ENCODE data around the gene NDUFAF2.
"Not testable (repeated sequence)": the region's sequence is repeated elsewhere in the genome, so short reads cannot be mapped to it uniquely, and the experiment has no call there.

Gene NDUFAF2

DNA sequence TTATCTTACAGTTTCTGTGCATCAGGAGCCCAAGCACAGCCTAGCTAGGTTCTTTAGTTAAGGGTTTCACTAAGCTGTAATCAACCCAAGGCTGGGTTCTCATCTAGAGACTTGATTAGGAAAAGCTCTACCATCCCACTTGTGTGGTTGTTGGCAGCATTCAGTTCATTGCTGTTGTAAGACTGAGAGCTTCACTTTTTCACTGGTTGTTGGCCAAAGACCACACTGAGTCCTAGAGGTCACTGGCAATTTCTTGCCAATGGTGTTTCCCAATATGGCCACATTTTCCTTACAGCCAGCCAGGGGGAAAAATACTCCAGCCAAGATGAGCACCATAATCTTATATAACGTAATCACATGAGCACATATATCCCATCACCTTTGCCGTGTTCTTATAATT lies 142.9 kb downstream of the NDUFAF2 start:
- Histone ChIP-seq H3K27ac (ENCODE audit: low read depth, low read length) (no peak overlapping the region), H3K9ac (ENCODE audit: low read length) (no peak overlapping the region), H3K36me3 (ENCODE audit: insufficient read depth, low read length) (no peaks in the 10 kb centered on the region), H3K27me3 (ENCODE audit: control insufficient read depth in 1 of 2, insufficient read depth in 2 of 2, low read length in 2 of 2) (no peaks in the 10 kb centered on the region), H3K9me3 (ENCODE audit: low read length) (no peaks in the 10 kb centered on the region), H3K4me1 (ENCODE audit: insufficient read depth, low read length) (no peaks in the 10 kb centered on the region), H3K4me3 (ENCODE audit: low read depth in 1 of 2, low read length in 2 of 2) (no peak overlapping the region)

DNA sequence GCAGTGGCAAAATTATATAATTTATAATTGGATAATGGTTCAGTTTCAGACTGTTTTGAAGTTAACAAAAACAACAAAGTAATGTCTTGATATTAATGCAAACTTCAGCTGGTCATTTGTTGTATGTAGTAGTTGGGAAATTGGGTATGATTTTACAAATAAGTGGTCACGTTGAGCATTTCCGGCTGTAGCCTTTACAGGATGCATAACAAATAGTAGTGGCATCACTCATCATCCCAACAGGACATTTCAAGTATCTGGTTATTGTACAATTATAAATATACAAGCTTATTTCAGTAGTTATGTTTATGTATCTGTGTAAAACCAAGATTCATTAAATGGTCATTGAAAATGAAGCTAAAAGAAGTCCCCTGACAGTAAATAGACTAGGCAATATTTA lies 144.3 kb downstream of the NDUFAF2 start:
- no peaks in the 10 kb centered on the region for H3K27me3 ChIP-seq (ENCODE audit: control insufficient read depth in 1 of 2, insufficient read depth in 2 of 2, low read length in 2 of 2)
- no peak overlapping the region for H3K27ac ChIP-seq (ENCODE audit: low read depth, low read length)
- H3K4me1 ChIP-seq (ENCODE audit: insufficient read depth, low read length), result no peaks in the 10 kb centered on the region
- no peak overlapping the region for H3K4me3 ChIP-seq (ENCODE audit: low read depth in 1 of 2, low read length in 2 of 2)
- H3K9ac ChIP-seq (ENCODE audit: low read length), result no peak overlapping the region
- H3K36me3 ChIP-seq (ENCODE audit: insufficient read depth, low read length), result no peaks in the 10 kb centered on the region
- no peaks in the 10 kb centered on the region for H3K9me3 ChIP-seq (ENCODE audit: low read length)

DNA sequence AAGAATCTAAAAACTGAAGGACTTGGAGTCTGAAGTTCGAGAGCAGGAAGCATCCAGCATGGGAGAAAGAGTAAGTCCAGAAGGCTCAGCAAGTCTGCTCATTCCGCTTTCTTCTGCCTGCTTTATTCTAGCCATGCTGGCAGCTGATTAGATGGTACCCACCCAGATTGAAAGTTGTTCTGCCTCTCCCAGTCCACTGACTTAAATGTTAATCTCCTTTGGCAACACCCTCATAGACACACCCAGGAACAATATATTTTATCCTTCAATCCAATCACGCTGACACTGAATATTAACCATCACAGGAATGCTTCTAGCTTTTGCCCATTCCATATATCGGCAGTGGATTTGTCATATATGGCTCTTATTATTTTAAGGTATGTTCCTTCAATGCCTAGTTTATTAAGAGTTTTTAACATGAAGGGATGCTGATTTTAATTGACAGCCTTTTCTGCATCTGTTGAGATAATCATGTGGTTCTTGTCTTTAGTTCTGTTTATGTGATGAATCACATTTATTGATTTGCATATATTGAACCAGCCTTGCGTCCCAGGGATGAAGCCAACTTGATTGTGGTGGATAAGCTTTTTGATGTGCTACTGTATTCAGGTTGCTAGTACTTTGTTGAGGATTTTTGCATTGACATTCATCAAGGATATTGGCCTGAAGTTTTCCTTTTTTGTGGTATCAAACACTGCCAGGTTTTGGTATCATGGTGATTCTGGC lies 148.2 kb downstream of the NDUFAF2 start:
- H3K36me3 ChIP-seq (ENCODE audit: insufficient read depth, low read length); H3K27ac ChIP-seq (ENCODE audit: low read depth, low read length); H3K4me3 ChIP-seq (ENCODE audit: low read depth in 1 of 2, low read length in 2 of 2); H3K9ac ChIP-seq (ENCODE audit: low read length); H3K4me1 ChIP-seq (ENCODE audit: insufficient read depth, low read length); H3K9me3 ChIP-seq (ENCODE audit: low read length); H3K27me3 ChIP-seq (ENCODE audit: control insufficient read depth in 1 of 2, insufficient read depth in 2 of 2, low read length in 2 of 2): not testable (repeated sequence)

DNA sequence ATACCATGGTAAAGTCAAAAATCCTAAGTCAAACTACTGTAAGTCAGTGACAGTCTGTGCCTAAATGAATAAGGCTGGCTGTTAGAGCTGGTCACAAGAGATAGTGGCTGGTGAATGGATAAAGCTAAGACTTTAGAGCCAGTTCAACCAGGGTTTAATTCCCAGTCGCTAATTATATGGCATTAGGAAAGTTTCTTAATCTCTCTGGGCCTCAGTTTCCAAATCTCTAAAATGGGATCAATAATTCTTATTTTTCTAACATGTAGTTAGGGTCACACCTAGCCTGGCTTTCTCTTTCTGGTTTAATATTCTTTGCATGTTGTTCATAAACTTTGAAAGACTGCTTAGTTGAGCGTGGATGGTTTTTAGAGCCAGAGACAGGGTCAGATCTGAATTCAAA lies 152.5 kb downstream of the NDUFAF2 start:
- H3K4me3 ChIP-seq (ENCODE audit: low read depth in 1 of 2, low read length in 2 of 2), result no peak overlapping the region
- no peaks in the 10 kb centered on the region for H3K27me3 ChIP-seq (ENCODE audit: control insufficient read depth in 1 of 2, insufficient read depth in 2 of 2, low read length in 2 of 2)
- H3K27ac ChIP-seq (ENCODE audit: low read depth, low read length), result no peak overlapping the region
- H3K4me1 ChIP-seq (ENCODE audit: insufficient read depth, low read length), result no peaks in the 10 kb centered on the region
- peaks cover 4% of the 10 kb centered on the region for H3K36me3 ChIP-seq (ENCODE audit: insufficient read depth, low read length)
- no peaks in the 10 kb centered on the region for H3K9me3 ChIP-seq (ENCODE audit: low read length)
- H3K9ac ChIP-seq (ENCODE audit: low read length), result no peak overlapping the region

DNA sequence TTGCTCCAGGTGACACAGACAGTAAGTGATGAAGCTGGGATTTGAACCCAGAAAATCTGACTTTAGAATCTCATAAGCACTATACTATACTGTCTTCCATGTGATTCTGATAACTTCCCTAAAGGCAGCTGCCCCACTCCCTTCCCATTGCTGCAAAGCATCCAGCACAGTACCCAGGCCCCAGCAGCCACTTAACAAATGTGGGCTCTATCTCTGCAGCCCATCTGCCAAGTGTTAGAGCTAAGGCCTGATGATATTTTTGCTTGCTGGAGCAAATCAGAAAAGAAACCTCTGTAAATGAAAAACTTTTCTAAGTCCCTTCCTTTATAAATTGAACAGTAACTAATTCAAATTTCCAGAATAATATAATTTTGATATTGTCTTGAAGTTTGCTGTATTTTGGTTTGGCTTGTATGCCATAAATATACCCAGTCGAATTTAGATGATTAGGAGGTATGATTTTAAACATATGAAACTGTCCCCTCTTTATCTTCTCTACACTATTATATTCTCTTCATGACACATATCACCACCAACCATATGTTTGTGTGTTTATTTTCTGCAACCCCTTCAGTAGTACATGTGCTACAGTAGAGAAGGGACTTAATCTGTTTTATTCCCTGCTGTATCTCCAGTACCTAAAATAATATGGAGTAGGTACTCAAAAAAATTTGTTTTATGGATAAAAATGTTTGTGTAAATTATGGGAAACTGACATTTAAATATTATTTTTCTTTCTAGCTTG lies 153.4 kb downstream of the NDUFAF2 start:
- no peak overlapping the region for H3K27ac ChIP-seq (ENCODE audit: low read depth, low read length)
- no peaks in the 10 kb centered on the region for H3K27me3 ChIP-seq (ENCODE audit: control insufficient read depth in 1 of 2, insufficient read depth in 2 of 2, low read length in 2 of 2)
- peaks cover 4% of the 10 kb centered on the region for H3K36me3 ChIP-seq (ENCODE audit: insufficient read depth, low read length)
- H3K4me3 ChIP-seq (ENCODE audit: low read depth in 1 of 2, low read length in 2 of 2), result no peak overlapping the region
- no peaks in the 10 kb centered on the region for H3K4me1 ChIP-seq (ENCODE audit: insufficient read depth, low read length)
- H3K9me3 ChIP-seq (ENCODE audit: low read length), result no peaks in the 10 kb centered on the region
- H3K9ac ChIP-seq (ENCODE audit: low read length), result no peak overlapping the region

DNA sequence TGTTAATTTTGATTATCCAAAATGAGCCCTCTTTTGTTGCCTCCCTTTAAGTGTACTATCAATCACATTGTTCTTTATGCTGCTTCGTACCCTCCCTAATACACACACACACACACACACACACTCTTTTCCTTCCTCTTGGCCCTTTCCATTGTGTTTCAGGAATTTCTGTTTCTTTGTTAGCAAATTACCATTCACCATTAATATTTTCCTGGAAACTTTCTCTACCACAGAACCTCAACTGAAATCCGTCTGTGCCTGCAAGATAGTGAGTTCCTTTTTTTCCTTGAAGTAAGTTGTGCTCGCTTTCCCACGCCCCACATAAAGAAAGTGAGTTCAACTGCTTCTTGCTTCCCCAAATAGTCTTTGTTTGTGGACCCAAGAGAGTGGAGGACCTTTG lies 155.4 kb downstream of the NDUFAF2 start:
- Histone ChIP-seq H3K27ac (ENCODE audit: low read depth, low read length) (no peak overlapping the region), H3K27me3 (ENCODE audit: control insufficient read depth in 1 of 2, insufficient read depth in 2 of 2, low read length in 2 of 2) (no peaks in the 10 kb centered on the region), H3K4me1 (ENCODE audit: insufficient read depth, low read length) (no peaks in the 10 kb centered on the region), H3K9ac (ENCODE audit: low read length) (no peak overlapping the region), H3K36me3 (ENCODE audit: insufficient read depth, low read length) (peaks cover 4% of the 10 kb centered on the region), H3K9me3 (ENCODE audit: low read length) (no peaks in the 10 kb centered on the region), H3K4me3 (ENCODE audit: low read depth in 1 of 2, low read length in 2 of 2) (no peak overlapping the region)

DNA sequence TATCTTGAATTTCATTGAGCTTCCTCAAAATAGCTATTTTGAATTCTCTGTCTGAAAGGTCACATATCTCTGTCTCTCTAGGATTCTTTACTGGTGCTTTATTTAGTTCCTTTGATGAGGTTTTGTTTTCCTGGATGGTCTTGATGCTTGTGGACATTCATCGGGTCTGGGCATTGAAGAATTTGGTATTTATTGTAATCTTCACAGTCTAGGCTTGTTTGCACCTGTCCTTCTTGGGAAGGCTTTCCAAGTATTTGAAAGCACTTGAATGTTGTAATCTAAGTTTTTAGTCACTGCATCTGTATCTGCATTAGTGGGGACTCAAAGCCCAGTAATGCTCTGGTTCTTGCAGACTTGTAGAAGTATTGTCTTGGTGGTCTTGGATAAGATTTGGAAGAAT lies 169.4 kb downstream of the NDUFAF2 start:
- no peaks in the 10 kb centered on the region for H3K27me3 ChIP-seq (ENCODE audit: control insufficient read depth in 1 of 2, insufficient read depth in 2 of 2, low read length in 2 of 2)
- no peak overlapping the region for H3K4me3 ChIP-seq (ENCODE audit: low read depth in 1 of 2, low read length in 2 of 2)
- no peaks in the 10 kb centered on the region for H3K36me3 ChIP-seq (ENCODE audit: insufficient read depth, low read length)
- H3K9ac ChIP-seq (ENCODE audit: low read length), result no peak overlapping the region
- no peak overlapping the region for H3K27ac ChIP-seq (ENCODE audit: low read depth, low read length)
- H3K4me1 ChIP-seq (ENCODE audit: insufficient read depth, low read length), result no peaks in the 10 kb centered on the region
- no peaks in the 10 kb centered on the region for H3K9me3 ChIP-seq (ENCODE audit: low read length)

DNA sequence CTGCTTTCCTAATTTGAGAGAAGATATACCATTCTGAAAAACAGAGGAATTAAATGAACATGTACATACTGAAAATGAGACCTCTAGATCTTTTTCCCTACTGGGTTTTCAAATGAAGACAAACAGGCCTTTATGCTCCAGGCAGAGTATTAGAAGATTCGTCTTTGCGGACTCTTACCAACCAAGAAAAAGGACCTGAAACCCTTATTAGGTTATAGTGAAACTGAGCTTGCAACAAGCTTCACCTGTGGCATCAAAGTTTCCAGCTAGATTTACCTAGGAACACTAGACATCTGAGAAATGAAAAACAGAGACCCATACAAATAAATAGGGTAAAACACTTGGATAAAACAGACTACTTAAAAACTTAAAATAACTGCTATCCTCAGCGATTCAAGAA lies 171.0 kb downstream of the NDUFAF2 start:
- Histone ChIP-seq H3K9ac (ENCODE audit: low read length) (no peak overlapping the region), H3K9me3 (ENCODE audit: low read length) (no peaks in the 10 kb centered on the region), H3K27me3 (ENCODE audit: control insufficient read depth in 1 of 2, insufficient read depth in 2 of 2, low read length in 2 of 2) (no peaks in the 10 kb centered on the region), H3K27ac (ENCODE audit: low read depth, low read length) (no peak overlapping the region), H3K4me1 (ENCODE audit: insufficient read depth, low read length) (no peaks in the 10 kb centered on the region), H3K4me3 (ENCODE audit: low read depth in 1 of 2, low read length in 2 of 2) (no peak overlapping the region), H3K36me3 (ENCODE audit: insufficient read depth, low read length) (no peaks in the 10 kb centered on the region)

DNA sequence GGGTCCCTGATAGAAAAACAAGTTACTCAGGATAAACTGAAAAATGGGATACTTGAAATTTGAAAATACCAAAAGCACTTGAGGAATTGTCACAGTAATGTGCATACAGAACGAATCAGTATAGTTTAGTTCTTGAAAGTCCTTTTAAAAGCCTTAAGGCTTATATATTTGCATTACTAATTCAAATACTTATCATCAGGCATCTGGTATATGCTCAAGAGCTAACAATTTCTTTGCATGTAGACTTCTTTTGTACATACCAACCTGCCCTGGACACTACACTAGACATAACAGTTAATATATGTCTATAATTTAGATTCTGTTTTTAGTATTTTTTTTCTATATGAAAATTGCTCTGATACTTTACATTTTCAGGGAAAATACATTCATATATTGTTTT lies 174.1 kb downstream of the NDUFAF2 start:
- Histone ChIP-seq H3K9ac (ENCODE audit: low read length) (no peak overlapping the region), H3K36me3 (ENCODE audit: insufficient read depth, low read length) (no peaks in the 10 kb centered on the region), H3K4me1 (ENCODE audit: insufficient read depth, low read length) (no peaks in the 10 kb centered on the region), H3K9me3 (ENCODE audit: low read length) (no peaks in the 10 kb centered on the region), H3K27me3 (ENCODE audit: control insufficient read depth in 1 of 2, insufficient read depth in 2 of 2, low read length in 2 of 2) (no peaks in the 10 kb centered on the region), H3K4me3 (ENCODE audit: low read depth in 1 of 2, low read length in 2 of 2) (no peak overlapping the region), H3K27ac (ENCODE audit: low read depth, low read length) (no peak overlapping the region)

DNA sequence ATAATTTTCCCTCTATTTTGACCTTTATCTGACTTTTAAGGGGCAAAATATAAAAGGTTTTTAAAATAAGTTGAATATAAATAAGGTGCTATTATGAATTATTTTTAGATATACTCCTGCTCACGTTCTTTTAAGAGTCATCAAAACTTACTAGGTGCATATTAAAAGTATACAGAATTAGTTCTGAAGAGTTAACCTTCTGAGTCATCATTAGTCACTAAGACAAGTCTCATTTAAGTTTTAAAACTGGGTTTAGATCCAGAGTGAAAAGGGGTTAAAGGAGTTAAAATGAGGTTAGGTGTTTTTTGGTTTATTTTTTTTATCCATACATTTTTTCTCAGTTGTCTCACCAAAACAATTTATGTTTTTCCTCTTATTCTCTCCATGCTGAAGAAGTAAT lies 175.5 kb downstream of the NDUFAF2 start:
- Histone ChIP-seq H3K36me3 (ENCODE audit: insufficient read depth, low read length) (no peaks in the 10 kb centered on the region), H3K4me3 (ENCODE audit: low read depth in 1 of 2, low read length in 2 of 2) (no peak overlapping the region), H3K27ac (ENCODE audit: low read depth, low read length) (no peak overlapping the region), H3K9ac (ENCODE audit: low read length) (no peak overlapping the region), H3K27me3 (ENCODE audit: control insufficient read depth in 1 of 2, insufficient read depth in 2 of 2, low read length in 2 of 2) (no peaks in the 10 kb centered on the region), H3K4me1 (ENCODE audit: insufficient read depth, low read length) (no peaks in the 10 kb centered on the region), H3K9me3 (ENCODE audit: low read length) (no peaks in the 10 kb centered on the region)

DNA sequence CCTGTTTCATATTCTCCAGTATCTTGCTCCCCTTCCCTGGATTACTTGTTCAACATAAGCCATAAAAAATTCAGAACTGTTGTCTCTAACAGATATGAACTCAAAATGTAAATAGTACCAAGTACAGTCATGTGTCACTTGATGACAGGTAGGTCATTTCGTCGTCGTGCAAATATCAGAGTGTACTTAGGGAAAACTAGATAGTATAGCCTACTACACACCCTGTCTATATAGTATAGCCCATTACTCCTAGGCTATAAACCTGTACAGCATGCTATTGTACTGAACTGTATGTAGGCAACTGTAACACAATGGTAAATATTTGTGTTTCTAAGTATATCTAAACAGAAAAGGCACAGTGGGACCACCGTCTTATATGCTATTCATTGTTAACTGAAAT lies 178.1 kb downstream of the NDUFAF2 start:
- no peak overlapping the region for H3K4me3 ChIP-seq (ENCODE audit: low read depth in 1 of 2, low read length in 2 of 2)
- H3K9me3 ChIP-seq (ENCODE audit: low read length), result no peaks in the 10 kb centered on the region
- no peaks in the 10 kb centered on the region for H3K36me3 ChIP-seq (ENCODE audit: insufficient read depth, low read length)
- H3K4me1 ChIP-seq (ENCODE audit: insufficient read depth, low read length), result no peaks in the 10 kb centered on the region
- no peak overlapping the region for H3K9ac ChIP-seq (ENCODE audit: low read length)
- H3K27me3 ChIP-seq (ENCODE audit: control insufficient read depth in 1 of 2, insufficient read depth in 2 of 2, low read length in 2 of 2), result no peaks in the 10 kb centered on the region
- no peak overlapping the region for H3K27ac ChIP-seq (ENCODE audit: low read depth, low read length)

DNA sequence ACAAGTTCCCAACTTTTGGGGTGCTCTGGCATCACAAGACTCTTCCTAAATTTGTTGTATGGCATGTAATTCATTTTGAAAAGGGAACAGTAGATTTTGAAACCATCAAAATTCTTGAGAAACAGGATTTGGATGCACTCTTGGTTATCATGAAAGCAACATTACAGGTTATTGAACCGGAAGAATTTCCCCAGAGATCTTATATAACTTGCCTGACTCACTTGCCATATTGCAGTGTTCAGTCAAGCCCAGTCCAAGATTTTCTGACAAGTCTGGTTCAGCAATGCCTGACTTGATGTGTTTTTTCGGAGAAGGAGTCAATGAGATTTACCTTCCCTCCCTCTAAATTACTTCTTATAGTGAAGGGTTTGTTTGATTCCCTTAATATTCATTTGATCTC lies 185.3 kb downstream of the NDUFAF2 start:
- no peaks in the 10 kb centered on the region for H3K27me3 ChIP-seq (ENCODE audit: control insufficient read depth in 1 of 2, insufficient read depth in 2 of 2, low read length in 2 of 2)
- no peak overlapping the region for H3K4me3 ChIP-seq (ENCODE audit: low read depth in 1 of 2, low read length in 2 of 2)
- no peaks in the 10 kb centered on the region for H3K36me3 ChIP-seq (ENCODE audit: insufficient read depth, low read length)
- no peaks in the 10 kb centered on the region for H3K9me3 ChIP-seq (ENCODE audit: low read length)
- no peak overlapping the region for H3K9ac ChIP-seq (ENCODE audit: low read length)
- H3K27ac ChIP-seq (ENCODE audit: low read depth, low read length), result no peak overlapping the region
- no peaks in the 10 kb centered on the region for H3K4me1 ChIP-seq (ENCODE audit: insufficient read depth, low read length)
